ENCODE results near the gene RTN3.
A peak's percentile ranks its signal among the peaks of the same experiment; 100 is the strongest.
"Not testable (repeated sequence)": the region's sequence is repeated elsewhere in the genome, so short reads cannot be mapped to it uniquely, and the experiment has no call there.

The RTN3 gene, protein sequence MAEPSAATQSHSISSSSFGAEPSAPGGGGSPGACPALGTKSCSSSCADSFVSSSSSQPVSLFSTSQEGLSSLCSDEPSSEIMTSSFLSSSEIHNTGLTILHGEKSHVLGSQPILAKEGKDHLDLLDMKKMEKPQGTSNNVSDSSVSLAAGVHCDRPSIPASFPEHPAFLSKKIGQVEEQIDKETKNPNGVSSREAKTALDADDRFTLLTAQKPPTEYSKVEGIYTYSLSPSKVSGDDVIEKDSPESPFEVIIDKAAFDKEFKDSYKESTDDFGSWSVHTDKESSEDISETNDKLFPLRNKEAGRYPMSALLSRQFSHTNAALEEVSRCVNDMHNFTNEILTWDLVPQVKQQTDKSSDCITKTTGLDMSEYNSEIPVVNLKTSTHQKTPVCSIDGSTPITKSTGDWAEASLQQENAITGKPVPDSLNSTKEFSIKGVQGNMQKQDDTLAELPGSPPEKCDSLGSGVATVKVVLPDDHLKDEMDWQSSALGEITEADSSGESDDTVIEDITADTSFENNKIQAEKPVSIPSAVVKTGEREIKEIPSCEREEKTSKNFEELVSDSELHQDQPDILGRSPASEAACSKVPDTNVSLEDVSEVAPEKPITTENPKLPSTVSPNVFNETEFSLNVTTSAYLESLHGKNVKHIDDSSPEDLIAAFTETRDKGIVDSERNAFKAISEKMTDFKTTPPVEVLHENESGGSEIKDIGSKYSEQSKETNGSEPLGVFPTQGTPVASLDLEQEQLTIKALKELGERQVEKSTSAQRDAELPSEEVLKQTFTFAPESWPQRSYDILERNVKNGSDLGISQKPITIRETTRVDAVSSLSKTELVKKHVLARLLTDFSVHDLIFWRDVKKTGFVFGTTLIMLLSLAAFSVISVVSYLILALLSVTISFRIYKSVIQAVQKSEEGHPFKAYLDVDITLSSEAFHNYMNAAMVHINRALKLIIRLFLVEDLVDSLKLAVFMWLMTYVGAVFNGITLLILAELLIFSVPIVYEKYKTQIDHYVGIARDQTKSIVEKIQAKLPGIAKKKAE

DNA sequence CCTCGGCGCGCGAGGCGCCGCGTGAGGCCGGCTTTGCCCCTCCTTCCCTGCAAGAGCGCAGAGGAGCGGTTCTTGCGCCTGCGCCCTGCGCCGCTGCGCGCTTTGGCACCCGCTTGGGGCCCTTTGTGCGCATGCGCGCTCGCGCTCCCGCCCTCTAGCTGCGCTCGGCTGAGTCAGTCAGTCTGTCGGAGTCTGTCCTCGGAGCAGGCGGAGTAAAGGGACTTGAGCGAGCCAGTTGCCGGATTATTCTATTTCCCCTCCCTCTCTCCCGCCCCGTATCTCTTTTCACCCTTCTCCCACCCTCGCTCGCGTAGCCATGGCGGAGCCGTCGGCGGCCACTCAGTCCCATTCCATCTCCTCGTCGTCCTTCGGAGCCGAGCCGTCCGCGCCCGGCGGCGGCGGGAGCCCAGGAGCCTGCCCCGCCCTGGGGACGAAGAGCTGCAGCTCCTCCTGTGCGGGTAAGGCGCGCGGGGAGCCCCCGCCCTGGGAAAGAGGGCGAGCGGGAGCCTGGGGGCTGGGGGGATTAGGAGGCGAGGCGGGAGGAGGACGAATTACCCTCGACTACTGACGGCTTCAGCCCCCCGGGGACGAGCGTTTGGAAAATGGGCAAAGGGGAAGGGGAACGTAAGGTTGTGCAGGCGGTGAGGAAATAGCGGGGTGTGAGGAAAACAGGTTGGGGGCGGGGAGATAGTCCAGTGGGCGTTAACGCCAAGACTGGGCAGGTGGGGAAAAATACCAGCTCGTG is at the start of gene RTN3:
Gene RTN3 (plus strand): TSS at position 180 of the 745 bp plus-strand sequence. CDS start 137 bp downstream, at position 317.
- peak; percentile 79 to 99 (median 95) for DNase-seq

- peak in 47 of 56 donors; percentile 7 to 81 (median 49) for DNase-seq
Observed at GRCh38 chr11:63635762-63636465, 45.4 kb upstream of the RTN3 start.

- not testable (repeated sequence) for DNase-seq
Observed at GRCh38 chr11:63638436-63638835, 42.9 kb upstream of the RTN3 start.

- DNase-seq = no peak
Observed at GRCh38 chr11:63639199-63639832, 42.0 kb upstream of the RTN3 start.

- DNase-seq = no peak
Observed at GRCh38 chr11:63641727-63642126, 39.6 kb upstream of the RTN3 start.

GRCh38 chr11:63643205-63643604 is 38.1 kb upstream of the RTN3 start:
- no peak for DNase-seq

DNA sequence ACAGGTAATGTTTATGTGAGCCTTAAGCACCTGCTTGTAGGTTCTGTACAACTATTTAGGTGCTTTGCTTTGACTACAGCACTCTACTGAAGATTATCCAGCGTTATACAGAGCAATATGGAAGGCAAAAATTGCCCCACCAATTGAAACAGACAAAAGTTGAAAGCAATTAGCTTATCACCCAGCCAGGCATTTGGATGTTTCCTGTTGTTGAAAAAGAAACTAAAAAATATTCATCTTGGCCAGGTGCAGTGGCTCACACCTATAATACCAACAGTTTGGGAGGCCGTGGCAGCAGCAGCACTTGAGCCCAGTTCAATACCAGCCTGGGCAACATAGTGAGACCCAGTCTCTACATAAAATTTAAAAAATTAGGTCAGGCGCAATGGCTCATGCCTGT is 28.6 kb upstream of the RTN3 start:
- no peak for DNase-seq

DNA sequence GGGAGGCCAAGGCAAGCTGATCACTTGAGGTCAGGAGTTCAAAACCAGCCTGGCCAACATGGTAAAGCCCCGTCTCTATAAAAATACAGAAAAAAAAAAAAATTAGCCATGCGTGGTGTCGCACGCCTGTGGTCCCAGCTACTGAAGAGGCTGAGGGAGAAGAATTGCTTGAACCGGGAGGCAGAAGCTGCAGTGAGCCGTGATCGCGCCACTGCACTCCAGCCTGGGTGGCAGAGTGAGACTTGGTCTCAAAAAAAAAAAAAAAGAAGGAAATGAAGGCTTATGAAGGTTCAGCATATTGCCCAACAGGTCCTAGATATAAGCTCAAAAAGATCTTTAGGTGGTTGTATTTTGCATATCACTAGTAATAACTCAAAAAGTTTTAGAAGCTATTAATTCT is 20.3 kb upstream of the RTN3 start:
- no peak for DNase-seq

- DNase-seq = no peak
Observed at GRCh38 chr11:63663809-63664208, 17.5 kb upstream of the RTN3 start.

- DNase-seq = no peak
Observed at GRCh38 chr11:63666874-63667273, 14.4 kb upstream of the RTN3 start.

GRCh38 chr11:63667995-63668795 is 13.1 kb upstream of the RTN3 start:
- DNase-seq = no peak

DNA sequence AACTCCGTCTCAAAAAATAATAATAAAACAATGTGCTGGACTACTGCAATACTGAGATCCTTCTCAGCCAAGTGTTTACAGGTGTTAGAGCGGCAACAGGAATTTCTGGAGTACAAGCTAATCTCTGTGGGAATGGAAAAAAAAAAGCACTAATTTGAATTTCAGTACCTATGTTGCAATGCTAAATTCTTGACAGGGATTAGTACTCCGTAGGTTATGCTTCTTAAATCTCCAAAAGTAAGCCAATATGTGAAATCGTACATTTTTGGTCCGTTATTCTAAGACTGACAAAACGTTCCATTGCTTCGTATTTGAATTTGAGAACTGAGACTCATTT is 11.2 kb upstream of the RTN3 start:
- no peak for DNase-seq

DNA sequence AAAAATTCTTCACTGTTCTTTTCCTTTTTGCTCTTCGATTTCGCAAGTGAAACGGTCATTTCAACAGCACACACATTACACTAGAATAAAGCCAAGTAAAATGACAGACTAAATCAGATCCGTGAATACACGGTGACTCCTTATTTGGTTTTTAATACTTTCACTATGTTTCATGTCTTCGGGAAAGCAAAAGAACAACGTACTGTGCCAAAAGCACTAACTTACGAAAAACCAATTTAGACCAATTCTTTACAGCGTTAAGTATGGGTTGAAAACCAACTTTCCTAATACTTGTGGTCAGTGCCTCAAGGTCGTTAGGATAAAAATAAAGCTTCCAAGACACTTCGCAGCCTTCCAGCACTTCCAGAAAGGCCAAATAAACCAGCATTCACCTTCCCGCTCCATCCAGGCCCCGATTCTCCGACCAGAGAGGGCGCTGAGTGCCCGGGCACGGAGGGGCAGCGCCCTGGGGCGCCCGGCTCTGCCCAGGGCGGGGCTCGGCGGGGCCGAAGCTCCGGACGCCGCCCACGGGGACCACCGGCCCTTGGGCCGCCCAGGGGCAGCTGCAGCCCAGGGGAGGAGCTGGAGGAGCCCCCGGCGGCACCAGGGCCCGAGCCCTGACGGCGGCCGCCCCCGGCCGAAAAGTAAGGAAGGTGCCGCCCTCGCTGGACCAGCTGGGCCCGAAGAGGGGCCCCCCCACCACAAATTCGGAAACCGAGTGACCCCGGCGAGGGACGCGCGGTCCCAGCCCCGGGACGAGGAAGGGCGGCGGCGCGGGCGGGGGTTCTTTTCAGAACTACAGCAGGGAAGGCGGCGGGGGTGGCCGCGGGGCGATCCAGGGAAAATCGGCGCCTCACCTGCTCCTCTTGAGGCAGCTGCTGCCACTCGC is 10.6 kb upstream of the RTN3 start:
- peak in 45 of 56 donors; percentile 7 to 75 (median 47) for DNase-seq

- DNase-seq = peak; percentile 37 to 98 (median 94)
Observed at GRCh38 chr11:63671322-63672155, 9.8 kb upstream of the RTN3 start, which contains the start of gene ATL3. TSS of gene ATL3 (minus strand) at chr11:63671376. CDS start at chr11:63671335, 41 bp downstream.

GRCh38 chr11:63672156-63672463 is 9.2 kb upstream of the RTN3 start:
- DNase-seq = peak in 2 of 56 donors; percentile 6 to 41

DNA sequence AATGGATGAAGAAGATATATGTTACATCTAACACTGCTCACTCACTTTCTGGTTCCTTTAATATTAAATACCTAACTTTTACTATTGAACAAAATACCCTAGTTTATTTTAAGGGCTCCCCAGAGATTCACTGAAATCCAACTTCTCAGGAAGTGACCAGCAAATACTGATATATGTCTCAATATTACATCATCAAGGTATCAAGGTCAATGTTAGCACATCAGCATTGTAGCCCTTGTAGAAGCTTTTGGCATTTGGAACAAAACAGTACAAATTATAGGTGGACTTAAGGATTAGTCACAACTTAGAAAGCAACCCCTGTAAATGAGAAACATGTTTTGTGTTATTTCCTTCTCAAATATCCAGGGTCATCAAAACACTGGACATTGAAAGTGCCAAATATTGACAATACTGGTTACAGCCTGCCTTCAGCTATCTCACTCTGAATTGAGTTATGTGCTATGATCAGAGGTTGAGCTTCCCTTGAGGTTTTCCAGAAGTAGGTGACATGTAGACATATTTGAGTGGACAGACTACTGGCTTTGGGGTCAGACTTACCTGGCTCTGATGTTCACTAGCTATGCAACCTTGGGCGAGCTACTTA is 8.3 kb upstream of the RTN3 start:
- no peak for DNase-seq

DNA sequence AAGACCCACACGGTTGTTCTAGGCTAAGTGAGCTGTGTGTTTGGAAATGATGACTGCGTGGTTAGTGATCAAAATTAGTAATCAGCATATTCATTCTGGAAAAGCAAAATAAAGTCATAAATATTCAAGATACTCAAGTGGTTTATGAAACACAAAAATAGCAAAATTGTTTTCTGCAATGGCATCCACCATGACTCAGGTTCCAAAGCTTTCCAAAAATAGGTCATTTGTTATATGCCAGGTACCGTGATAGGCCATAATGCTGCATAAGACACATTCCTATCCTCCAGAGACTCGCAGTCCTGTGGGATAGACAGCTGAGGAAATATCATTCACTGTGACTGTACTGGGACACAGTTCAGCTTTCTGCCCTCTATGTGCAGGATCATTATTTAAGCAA is 7.7 kb upstream of the RTN3 start:
- no peak for DNase-seq
